HCT116 (cell line): ENCODE results near the gene KSR1.

ENCODE experiments used
- EZH2 ChIP-seq: fragments of 200-600 bp; sonication (generic); IDR thresholded peaks from 2 replicates; pipeline ENCODE4 v1.6.1; 2017; ENCODE audit warnings: antibody characterized with exemption, mixed run types
- EZH2phosphoT487 ChIP-seq: fragments of 200-600 bp; IDR thresholded peaks from 2 replicates; pipeline ENCODE4 v1.6.1; 2018; ENCODE audit warnings: antibody characterized with exemption, borderline replicate concordance
- FOSL1 ChIP-seq: IDR thresholded peaks from 2 replicates; pipeline ENCODE4 v1.6.1; 2012; ENCODE audit warnings: low read depth
- POLR2A ChIP-seq: IDR thresholded peaks from 2 replicates; pipeline ENCODE4 v1.7.0; 2011; ENCODE audit warnings: borderline replicate concordance; ENCODE audit not compliant: insufficient read depth, insufficient read length; ENCODE audit errors: extremely low read depth
- POLR2AphosphoS5 ChIP-seq: IDR thresholded peaks from 2 replicates; pipeline ENCODE4 v1.6.1; 2011; ENCODE audit warnings: mild to moderate bottlenecking, low read depth, low read length, moderate library complexity
- RAD21 ChIP-seq: IDR thresholded peaks from 2 replicates; pipeline ENCODE4 v1.6.1; 2012; ENCODE audit warnings: low read depth, mild to moderate bottlenecking
- SRF ChIP-seq: IDR thresholded peaks from 2 replicates; pipeline ENCODE4 v1.6.1; 2012; ENCODE audit warnings: low read depth
- TF ChIP-seq, protein P1 (sequence below): IDR thresholded peaks from 2 replicates; pipeline ENCODE4 v1.6.1; 2012; ENCODE audit warnings: low read depth
- TF ChIP-seq, protein P2 (sequence below), 3 experiments: fragments of 200-600 bp in 1 of 3; sonication (generic) in 1 of 3; IDR thresholded peaks in 2 of 3; conservative IDR thresholded peaks in 1 of 3; 2 replicates each; pipeline ENCODE4 v1.5.1; 2012 to 2017; ENCODE audit warnings: low read depth in 2 of 3, low read length in 2 of 3, antibody characterized with exemption in 1 of 3, borderline replicate concordance in 1 of 3, control low read depth in 1 of 3, mild to moderate bottlenecking in 1 of 3, mixed read lengths in 1 of 3, mixed run types in 1 of 3, moderate library complexity in 1 of 3; ENCODE audit not compliant: insufficient read depth in 1 of 3
- TF ChIP-seq, protein P3 (sequence below): IDR thresholded peaks from 2 replicates; pipeline ENCODE4 v1.6.1; 2011; ENCODE audit warnings: mild to moderate bottlenecking, low read length, moderate library complexity; ENCODE audit not compliant: insufficient replicate concordance; ENCODE audit errors: extremely low read depth
- TF ChIP-seq, protein P4 (sequence below): IDR thresholded peaks from 2 replicates; pipeline ENCODE4 v1.6.1; 2012
- TF ChIP-seq, protein P5 (sequence below): IDR thresholded peaks from 2 replicates; pipeline ENCODE4 v1.6.1; 2012

DNA sequence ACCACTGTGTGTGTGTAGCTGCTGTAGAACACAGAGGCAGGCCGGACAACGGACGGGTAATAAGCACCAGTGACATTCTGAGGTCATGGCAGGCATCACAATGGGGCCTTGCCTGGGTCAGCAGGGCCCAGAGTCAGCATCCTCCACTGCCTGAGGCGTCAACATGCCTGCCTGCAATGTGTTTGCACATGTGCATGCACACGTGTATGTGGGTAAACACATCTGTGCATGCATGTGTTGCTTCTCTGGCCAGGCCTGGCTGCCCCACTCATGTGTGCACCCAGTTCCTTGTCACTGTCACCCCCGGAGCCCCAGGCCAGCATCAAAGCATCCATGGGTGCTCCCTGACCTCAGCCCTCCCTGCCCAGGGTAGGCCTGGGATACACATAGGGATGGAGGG lies 218.1 kb downstream of the KSR1 start:
- TF ChIP-seq, protein P1, sequence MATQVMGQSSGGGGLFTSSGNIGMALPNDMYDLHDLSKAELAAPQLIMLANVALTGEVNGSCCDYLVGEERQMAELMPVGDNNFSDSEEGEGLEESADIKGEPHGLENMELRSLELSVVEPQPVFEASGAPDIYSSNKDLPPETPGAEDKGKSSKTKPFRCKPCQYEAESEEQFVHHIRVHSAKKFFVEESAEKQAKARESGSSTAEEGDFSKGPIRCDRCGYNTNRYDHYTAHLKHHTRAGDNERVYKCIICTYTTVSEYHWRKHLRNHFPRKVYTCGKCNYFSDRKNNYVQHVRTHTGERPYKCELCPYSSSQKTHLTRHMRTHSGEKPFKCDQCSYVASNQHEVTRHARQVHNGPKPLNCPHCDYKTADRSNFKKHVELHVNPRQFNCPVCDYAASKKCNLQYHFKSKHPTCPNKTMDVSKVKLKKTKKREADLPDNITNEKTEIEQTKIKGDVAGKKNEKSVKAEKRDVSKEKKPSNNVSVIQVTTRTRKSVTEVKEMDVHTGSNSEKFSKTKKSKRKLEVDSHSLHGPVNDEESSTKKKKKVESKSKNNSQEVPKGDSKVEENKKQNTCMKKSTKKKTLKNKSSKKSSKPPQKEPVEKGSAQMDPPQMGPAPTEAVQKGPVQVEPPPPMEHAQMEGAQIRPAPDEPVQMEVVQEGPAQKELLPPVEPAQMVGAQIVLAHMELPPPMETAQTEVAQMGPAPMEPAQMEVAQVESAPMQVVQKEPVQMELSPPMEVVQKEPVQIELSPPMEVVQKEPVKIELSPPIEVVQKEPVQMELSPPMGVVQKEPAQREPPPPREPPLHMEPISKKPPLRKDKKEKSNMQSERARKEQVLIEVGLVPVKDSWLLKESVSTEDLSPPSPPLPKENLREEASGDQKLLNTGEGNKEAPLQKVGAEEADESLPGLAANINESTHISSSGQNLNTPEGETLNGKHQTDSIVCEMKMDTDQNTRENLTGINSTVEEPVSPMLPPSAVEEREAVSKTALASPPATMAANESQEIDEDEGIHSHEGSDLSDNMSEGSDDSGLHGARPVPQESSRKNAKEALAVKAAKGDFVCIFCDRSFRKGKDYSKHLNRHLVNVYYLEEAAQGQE, result no peak
- TF ChIP-seq SRF, result no peak
- no peak for TF ChIP-seq EZH2
- TF ChIP-seq, protein P2, sequence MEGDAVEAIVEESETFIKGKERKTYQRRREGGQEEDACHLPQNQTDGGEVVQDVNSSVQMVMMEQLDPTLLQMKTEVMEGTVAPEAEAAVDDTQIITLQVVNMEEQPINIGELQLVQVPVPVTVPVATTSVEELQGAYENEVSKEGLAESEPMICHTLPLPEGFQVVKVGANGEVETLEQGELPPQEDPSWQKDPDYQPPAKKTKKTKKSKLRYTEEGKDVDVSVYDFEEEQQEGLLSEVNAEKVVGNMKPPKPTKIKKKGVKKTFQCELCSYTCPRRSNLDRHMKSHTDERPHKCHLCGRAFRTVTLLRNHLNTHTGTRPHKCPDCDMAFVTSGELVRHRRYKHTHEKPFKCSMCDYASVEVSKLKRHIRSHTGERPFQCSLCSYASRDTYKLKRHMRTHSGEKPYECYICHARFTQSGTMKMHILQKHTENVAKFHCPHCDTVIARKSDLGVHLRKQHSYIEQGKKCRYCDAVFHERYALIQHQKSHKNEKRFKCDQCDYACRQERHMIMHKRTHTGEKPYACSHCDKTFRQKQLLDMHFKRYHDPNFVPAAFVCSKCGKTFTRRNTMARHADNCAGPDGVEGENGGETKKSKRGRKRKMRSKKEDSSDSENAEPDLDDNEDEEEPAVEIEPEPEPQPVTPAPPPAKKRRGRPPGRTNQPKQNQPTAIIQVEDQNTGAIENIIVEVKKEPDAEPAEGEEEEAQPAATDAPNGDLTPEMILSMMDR (IDR thresholded peaks at IDR 0.05 in 2 of 3, conservative IDR thresholded peaks at IDR 0.05 in 1 of 3; ENCODE audit: borderline replicate concordance in 1 of 3, insufficient read depth in 1 of 3, low read depth in 2 of 3, low read length in 2 of 3), result no peak
- TF ChIP-seq RAD21, result no peak
- TF ChIP-seq POLR2AphosphoS5, result no peak
- TF ChIP-seq, protein P3, sequence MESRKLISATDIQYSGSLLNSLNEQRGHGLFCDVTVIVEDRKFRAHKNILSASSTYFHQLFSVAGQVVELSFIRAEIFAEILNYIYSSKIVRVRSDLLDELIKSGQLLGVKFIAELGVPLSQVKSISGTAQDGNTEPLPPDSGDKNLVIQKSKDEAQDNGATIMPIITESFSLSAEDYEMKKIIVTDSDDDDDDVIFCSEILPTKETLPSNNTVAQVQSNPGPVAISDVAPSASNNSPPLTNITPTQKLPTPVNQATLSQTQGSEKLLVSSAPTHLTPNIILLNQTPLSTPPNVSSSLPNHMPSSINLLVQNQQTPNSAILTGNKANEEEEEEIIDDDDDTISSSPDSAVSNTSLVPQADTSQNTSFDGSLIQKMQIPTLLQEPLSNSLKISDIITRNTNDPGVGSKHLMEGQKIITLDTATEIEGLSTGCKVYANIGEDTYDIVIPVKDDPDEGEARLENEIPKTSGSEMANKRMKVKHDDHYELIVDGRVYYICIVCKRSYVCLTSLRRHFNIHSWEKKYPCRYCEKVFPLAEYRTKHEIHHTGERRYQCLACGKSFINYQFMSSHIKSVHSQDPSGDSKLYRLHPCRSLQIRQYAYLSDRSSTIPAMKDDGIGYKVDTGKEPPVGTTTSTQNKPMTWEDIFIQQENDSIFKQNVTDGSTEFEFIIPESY, result no peak
- TF ChIP-seq EZH2phosphoT487, result no peak
- TF ChIP-seq, protein P4, sequence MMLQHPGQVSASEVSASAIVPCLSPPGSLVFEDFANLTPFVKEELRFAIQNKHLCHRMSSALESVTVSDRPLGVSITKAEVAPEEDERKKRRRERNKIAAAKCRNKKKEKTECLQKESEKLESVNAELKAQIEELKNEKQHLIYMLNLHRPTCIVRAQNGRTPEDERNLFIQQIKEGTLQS, result no peak
- no peak for TF ChIP-seq POLR2A
- TF ChIP-seq FOSL1, result no peak
- TF ChIP-seq, protein P5, sequence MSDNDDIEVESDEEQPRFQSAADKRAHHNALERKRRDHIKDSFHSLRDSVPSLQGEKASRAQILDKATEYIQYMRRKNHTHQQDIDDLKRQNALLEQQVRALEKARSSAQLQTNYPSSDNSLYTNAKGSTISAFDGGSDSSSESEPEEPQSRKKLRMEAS, result no peak
